Pancreas (tissue), 10 donors: Measurements from ENCODE around the gene TFIP11. TPM values are rescaled to one million over a fixed set of nuclear protein-coding genes. Genes with fewer than 3 reads are reported as not detected.

Source experiments
- ATAC-seq, 4 donors: fragments of 200-7000 bp; cut with Tn5 transposase; one replicate each; pipeline versions ENCODE4 v1.8.0 to v1.9.1; 2020; ENCODE audit warnings: mild to moderate bottlenecking in 4 of 4, moderate library complexity in 4 of 4
- DNase-seq, 6 donors: peaks; one replicate each; pipeline ENCODE4 v3.0.0-alpha.2; 2020
- FAIRE-seq: peaks from 2 replicates; lab custom pipeline; 2012; peaks lifted over from hg19 to GRCh38; lab: Jason Lieb, UNC
- H3K27ac ChIP-seq, 4 donors: fragments of 200-600 bp; sonication (generic); 1 replicate in 3 of 4; 2 replicates in 1 of 4; pipeline versions ENCODE4 v1.5.0 to v1.8.0; 2020
- H3K27me3 ChIP-seq, 4 donors: fragments of 200-600 bp; one replicate each; pipeline ENCODE4 v1.8.0; 2021
- H3K36me3 ChIP-seq, 3 donors: fragments of 200-600 bp; sonication (generic) in 1 of 3; one replicate each; pipeline versions ENCODE4 v1.5.0 to v1.8.0; 2020 to 2021
- H3K4me1 ChIP-seq, 3 donors: fragments of 200-600 bp; one replicate each; pipeline ENCODE4 v1.8.0; 2021
- H3K4me3 ChIP-seq, 4 donors: fragments of 200-600 bp; sonication (generic) in 2 of 4; one replicate each; pipeline versions ENCODE4 v1.5.0 to v1.8.0; 2020 to 2021
- H3K9me3 ChIP-seq, 4 donors: fragments of 200-600 bp; one replicate each; pipeline ENCODE4 v1.8.0; 2021
- WGBS, 2 donors: extraction: QIAGEN DNeasy Blood & Tissue Kit; methylation state at CpG; one replicate each; pipeline ENCODE4 v1.1.7; 2013; 5-methylcytosine and 5-hydroxymethylcytosine counted together
- intact Hi-C, 3 donors: fragments of 100-400 bp; cut with DNase I; formaldehyde crosslinking; loops; one replicate each; pipeline versions ENCODE4 v1.11.1 to v1.14.2; 2022
- polyA plus RNA-seq, 2 donors: library from polyadenylated mRNA; stranded (reverse); fragments of 200-250 nt; gene quantifications; one replicate each; pipeline ENCODE4 v1.2.3, GENCODE V29; 2013
- total RNA-seq, 6 donors: library from RNA; stranded (reverse); fragmentation: NEBNext Ultra II Directional in 4 of 6; extraction: Animal tissue kit (Norgen Biotek cat#: 25700) in 4 of 6; gene quantifications; one replicate each; pipeline versions ENCODE4 v1.2.1 to v1.2.4, GENCODE V29; 2021 to 2023
- TF ChIP-seq, protein P1 (sequence below), 4 donors: fragments of 200-600 bp; sonication (generic) in 3 of 4; IDR thresholded peaks; one replicate each; pipeline versions ENCODE4 v1.5.0 to v1.8.0; 2021; ENCODE audit warnings: antibody characterized with exemption in 4 of 4
- donor health status: healthy with polysubstance abuse.
- donor health status: DM: no; HTN: no; CAD: no; lungs with moderate emphysema.
- donor health status: DM: no; HTN: no; CAD: no.
- donor health status: control.
- donor health status: control.
- donor health status: Bipolar disorder and iron deficiency.
- donor health status: DM: yes; HTN: yes; CAD: no.
- donor health status: DM: no; HTN: no; CAD: no.
- donor health status: DM: no; HTN: no; CAD: no.
- donor health status: DM: yes; HTN: yes; CAD: no.

TFIP11 gene
- total and polyA plus RNA-seq, 8 donors, result 11.0 to 26.7 (median 17.6) TPM

GRCh38 chr22:26453216-26453615, 59.1 kb downstream of the TFIP11 start:
- FAIRE-seq (no peak), ATAC-seq (no peak), DNase-seq (no peak)
- TF ChIP-seq, protein P1, sequence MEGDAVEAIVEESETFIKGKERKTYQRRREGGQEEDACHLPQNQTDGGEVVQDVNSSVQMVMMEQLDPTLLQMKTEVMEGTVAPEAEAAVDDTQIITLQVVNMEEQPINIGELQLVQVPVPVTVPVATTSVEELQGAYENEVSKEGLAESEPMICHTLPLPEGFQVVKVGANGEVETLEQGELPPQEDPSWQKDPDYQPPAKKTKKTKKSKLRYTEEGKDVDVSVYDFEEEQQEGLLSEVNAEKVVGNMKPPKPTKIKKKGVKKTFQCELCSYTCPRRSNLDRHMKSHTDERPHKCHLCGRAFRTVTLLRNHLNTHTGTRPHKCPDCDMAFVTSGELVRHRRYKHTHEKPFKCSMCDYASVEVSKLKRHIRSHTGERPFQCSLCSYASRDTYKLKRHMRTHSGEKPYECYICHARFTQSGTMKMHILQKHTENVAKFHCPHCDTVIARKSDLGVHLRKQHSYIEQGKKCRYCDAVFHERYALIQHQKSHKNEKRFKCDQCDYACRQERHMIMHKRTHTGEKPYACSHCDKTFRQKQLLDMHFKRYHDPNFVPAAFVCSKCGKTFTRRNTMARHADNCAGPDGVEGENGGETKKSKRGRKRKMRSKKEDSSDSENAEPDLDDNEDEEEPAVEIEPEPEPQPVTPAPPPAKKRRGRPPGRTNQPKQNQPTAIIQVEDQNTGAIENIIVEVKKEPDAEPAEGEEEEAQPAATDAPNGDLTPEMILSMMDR (IDR thresholded peaks at IDR 0.05), result no peak
- H3K4me3 ChIP-seq, result no peak overlapping the region
- H3K27ac ChIP-seq, result no peak overlapping the region
- H3K36me3 ChIP-seq, result peaks cover 0 to 47% (median 8%) of the 10 kb centered on the region in 3 donors
- H3K27me3 ChIP-seq, result no peaks in the 10 kb centered on the region
- intact Hi-C loops, result no loop called here
- 91 to 93% methylated on average over 9 of the region's 9 CpGs for WGBS, 2 donors
- H3K9me3 ChIP-seq, result no peaks in the 10 kb centered on the region
- H3K4me1 ChIP-seq, result no peaks in the 10 kb centered on the region

DNA sequence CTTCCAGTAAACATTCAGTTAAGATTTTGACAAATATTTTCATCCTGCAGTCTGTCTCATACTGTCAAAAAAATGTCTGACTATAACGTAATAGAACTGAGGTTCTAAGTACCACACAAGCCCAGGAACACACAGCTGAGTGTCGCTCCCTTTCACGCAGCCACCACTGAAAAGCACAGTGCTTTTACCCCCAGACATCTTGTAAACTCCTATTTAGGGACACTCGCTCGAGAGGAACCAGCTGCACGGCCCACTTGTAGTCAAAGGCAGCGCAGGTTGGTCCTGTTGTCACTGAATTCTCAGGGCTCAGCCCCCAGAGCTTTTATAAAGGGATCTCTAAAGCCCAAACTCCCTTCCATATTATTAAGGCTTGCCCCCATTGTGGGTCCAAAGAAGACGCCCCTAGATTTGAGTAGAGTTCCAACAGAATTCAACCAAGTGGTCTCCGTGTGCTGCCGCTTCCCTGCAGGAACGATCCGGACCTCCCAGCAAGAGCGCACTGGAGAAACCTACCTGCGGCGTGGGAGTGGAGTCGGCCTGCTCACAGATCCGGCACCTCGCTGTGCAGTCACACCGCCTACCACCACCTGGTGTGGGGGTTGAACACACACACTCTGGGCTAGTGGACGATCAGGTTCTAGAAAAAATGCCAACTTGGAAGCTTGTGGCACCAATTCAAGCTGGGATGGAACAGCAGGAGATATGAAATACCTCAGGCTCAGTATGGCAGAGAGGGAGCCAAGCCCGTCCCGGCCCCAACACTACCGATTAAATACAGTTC, 59.8 kb downstream of the TFIP11 start:
- no peak for FAIRE-seq
- H3K9me3 ChIP-seq, result no peaks in the 10 kb centered on the region
- no peak for DNase-seq
- H3K4me1 ChIP-seq, result no peaks in the 10 kb centered on the region
- H3K27ac ChIP-seq, result no peak overlapping the region
- 91 to 94% methylated on average over 23 of the region's 23 CpGs for WGBS, 2 donors
- H3K36me3 ChIP-seq, result peaks cover 0 to 40% (median 3%) of the 10 kb centered on the region in 3 donors
- intact Hi-C loops, result no loop called here
- no peak overlapping the region for H3K4me3 ChIP-seq
- no peak for ATAC-seq
- TF ChIP-seq, protein P1 (IDR thresholded peaks at IDR 0.05), result no peak
- no peaks in the 10 kb centered on the region for H3K27me3 ChIP-seq

- no peak overlapping the region for H3K4me3 ChIP-seq
- DNase-seq (no peak), ATAC-seq (no peak), FAIRE-seq (no peak)
- H3K27ac ChIP-seq, result no peak overlapping the region
- peaks cover 0 to 34% (median 0%) of the 10 kb centered on the region in 3 donors for H3K36me3 ChIP-seq
- H3K4me1 ChIP-seq, result no peaks in the 10 kb centered on the region
- intact Hi-C loops, result no loop called here
- H3K9me3 ChIP-seq, result no peaks in the 10 kb centered on the region
- WGBS, 2 donors, result 84 to 86% methylated on average over 9 of the region's 9 CpGs
- H3K27me3 ChIP-seq, result no peaks in the 10 kb centered on the region
- TF ChIP-seq, protein P1 (IDR thresholded peaks at IDR 0.05), result no peak
Observed at GRCh38 chr22:26450453-26451185, 61.7 kb downstream of the TFIP11 start.

DNA sequence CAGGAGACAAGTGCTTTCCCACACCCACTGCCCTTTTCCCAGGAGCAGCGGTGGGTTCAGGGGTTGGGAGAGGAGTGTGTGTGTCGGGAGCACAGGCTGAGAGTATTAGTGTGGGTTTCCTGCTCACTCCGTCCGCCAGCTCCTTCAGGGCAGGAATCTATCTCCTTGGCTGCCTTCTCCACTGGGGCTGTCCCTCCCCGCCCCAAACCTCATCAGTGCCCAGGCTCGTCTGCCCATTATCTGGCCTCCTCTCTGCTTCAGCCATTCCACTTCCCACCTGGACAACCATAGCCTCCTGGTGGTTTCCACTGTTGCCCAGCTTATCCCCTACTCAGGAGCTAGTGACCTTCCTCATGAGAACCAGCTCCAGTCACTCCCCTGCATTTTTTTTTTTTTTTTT, 63.3 kb downstream of the TFIP11 start:
- 84 to 88% methylated on average over 6 of the region's 6 CpGs for WGBS, 2 donors
- intact Hi-C loops, result no loop called here
- TF ChIP-seq, protein P1 (IDR thresholded peaks at IDR 0.05), result no peak
- no peaks in the 10 kb centered on the region for H3K27me3 ChIP-seq
- ATAC-seq (no peak), FAIRE-seq (no peak), DNase-seq (no peak)
- no peaks in the 10 kb centered on the region for H3K9me3 ChIP-seq
- H3K4me3 ChIP-seq, result no peak overlapping the region
- H3K4me1 ChIP-seq, result no peaks in the 10 kb centered on the region
- no peak overlapping the region for H3K27ac ChIP-seq
- peaks cover 0 to 30% (median 0%) of the 10 kb centered on the region in 3 donors for H3K36me3 ChIP-seq
